ENCODE measurements around the gene TMEM158. TPM values are rescaled to one million over a fixed set of nuclear protein-coding genes. Genes with fewer than 3 reads are reported as not detected.

Gene TMEM158
- polyA plus RNA-seq, 1 donor (not counting 4 experiments of a cell fraction or from before 2014, with no cell fraction given): 2.0 TPM

- Histone ChIP-seq H2AFZ (ENCODE audit: control insufficient read depth, low read length) (no peak overlapping the region), H3K27ac (ENCODE audit: control insufficient read depth, insufficient read depth, low read length) (no peak overlapping the region), H3K79me2 (ENCODE audit: control insufficient read depth, insufficient read depth, low read length) (no peaks in the 10 kb centered on the region), H3K4me2 (ENCODE audit: control insufficient read depth, extremely low read depth, insufficient read depth, low read depth, low read length) (no peak overlapping the region), H3K4me1 (ENCODE audit: control insufficient read depth, extremely low read depth, insufficient read depth, low read length) (no peaks in the 10 kb centered on the region), H3K9ac (ENCODE audit: control insufficient read depth, extremely low read depth, insufficient read depth, low read length) (no peak overlapping the region), H3K27me3 (ENCODE audit: control insufficient read depth, extremely low read depth, insufficient read depth, low read length) (peaks cover 2% of the 10 kb centered on the region), H3K9me3 (ENCODE audit: control insufficient read depth, low read depth, low read length) (no peaks in the 10 kb centered on the region), H4K20me1 (ENCODE audit: control insufficient read depth, extremely low read depth, insufficient read depth, low read length) (no peaks in the 10 kb centered on the region), H3K9me1 (ENCODE audit: control insufficient read depth, extremely low read depth, insufficient read depth, low read length) (no peaks in the 10 kb centered on the region), H3K4me3 (ENCODE audit: control insufficient read depth in 2 of 3, extremely low read depth in 1 of 3, insufficient read depth in 2 of 3, low read depth in 1 of 3, low read length in 3 of 3) (no peak overlapping the region), H3K36me3 (ENCODE audit: control insufficient read depth in 2 of 2, extremely low read depth in 1 of 2, insufficient read depth in 2 of 2, low read length in 2 of 2) (no peaks in the 10 kb centered on the region)
- dilution Hi-C loops (cut with MboI; ENCODE audit: extremely low pct_ligation_motif_present, low sequenced_read_pairs): no loop called here
- TF ChIP-seq CTCF (optimal IDR thresholded peaks at IDR 0.05 in 1 of 3, IDR thresholded peaks at IDR 0.05 in 1 of 3, conservative IDR thresholded peaks at IDR 0.05 in 1 of 3; ENCODE audit: extremely low read depth in 1 of 3, insufficient read depth in 2 of 3, low read length in 3 of 3) (no peak), EZH2 (IDR thresholded peaks at IDR 0.05; ENCODE audit: low read length) (no peak)
- FAIRE-seq: no peak
- no peak for DNase-seq (ENCODE audit: low read depth, low spot score)
Measured at GRCh38 chr3:45272032-45272810, 46.1 kb upstream of the TMEM158 start.

GRCh38 chr3:45269952-45270351 lies 43.9 kb upstream of the TMEM158 start:
- peaks cover 2% of the 10 kb centered on the region for H3K27me3 ChIP-seq (ENCODE audit: control insufficient read depth, extremely low read depth, insufficient read depth, low read length)
- no peak overlapping the region for H3K9ac ChIP-seq (ENCODE audit: control insufficient read depth, extremely low read depth, insufficient read depth, low read length)
- H3K4me1 ChIP-seq (ENCODE audit: control insufficient read depth, extremely low read depth, insufficient read depth, low read length): no peaks in the 10 kb centered on the region
- no peaks in the 10 kb centered on the region for H3K9me3 ChIP-seq (ENCODE audit: control insufficient read depth, low read depth, low read length)
- no peak overlapping the region for H3K27ac ChIP-seq (ENCODE audit: control insufficient read depth, insufficient read depth, low read length)
- no peak for TF ChIP-seq CTCF (optimal IDR thresholded peaks at IDR 0.05 in 1 of 3, IDR thresholded peaks at IDR 0.05 in 1 of 3, conservative IDR thresholded peaks at IDR 0.05 in 1 of 3; ENCODE audit: extremely low read depth in 1 of 3, insufficient read depth in 2 of 3, low read length in 3 of 3)
- no peak for TF ChIP-seq EZH2 (IDR thresholded peaks at IDR 0.05; ENCODE audit: low read length)
- no peaks in the 10 kb centered on the region for H3K79me2 ChIP-seq (ENCODE audit: control insufficient read depth, insufficient read depth, low read length)
- no peaks in the 10 kb centered on the region for H3K36me3 ChIP-seq (ENCODE audit: control insufficient read depth in 2 of 2, extremely low read depth in 1 of 2, insufficient read depth in 2 of 2, low read length in 2 of 2)
- dilution Hi-C loops (cut with MboI; ENCODE audit: extremely low pct_ligation_motif_present, low sequenced_read_pairs): no loop called here
- H3K9me1 ChIP-seq (ENCODE audit: control insufficient read depth, extremely low read depth, insufficient read depth, low read length): no peaks in the 10 kb centered on the region
- no peak overlapping the region for H3K4me2 ChIP-seq (ENCODE audit: control insufficient read depth, extremely low read depth, insufficient read depth, low read depth, low read length)
- DNase-seq (ENCODE audit: low read depth, low spot score) (no peak), FAIRE-seq (no peak)
- no peaks in the 10 kb centered on the region for H4K20me1 ChIP-seq (ENCODE audit: control insufficient read depth, extremely low read depth, insufficient read depth, low read length)
- H2AFZ ChIP-seq (ENCODE audit: control insufficient read depth, low read length): no peak overlapping the region
- no peak overlapping the region for H3K4me3 ChIP-seq (ENCODE audit: control insufficient read depth in 2 of 3, extremely low read depth in 1 of 3, insufficient read depth in 2 of 3, low read depth in 1 of 3, low read length in 3 of 3)
